ENCODE measurements around the gene CNEP1R1. TPM values are rescaled to one million over a fixed set of nuclear protein-coding genes. Genes with fewer than 3 reads are reported as not detected.

Gene CNEP1R1
- total RNA-seq, 1 experiment from 2014 or later = 22.0 TPM

- Mint-ChIP-seq H3K36me3 (ENCODE audit: insufficient read depth, unreplicated experiment) (no peaks in the 10 kb centered on the region), H3K27ac (ENCODE audit: low read depth, unreplicated experiment) (no peak overlapping the region), H3K27me3 (ENCODE audit: insufficient read depth, unreplicated experiment) (peaks cover 23% of the 10 kb centered on the region), H3K9me3 (ENCODE audit: unreplicated experiment) (no peaks in the 10 kb centered on the region), H3K4me3 (ENCODE audit: unreplicated experiment) (no peak overlapping the region), H3K4me1 (ENCODE audit: insufficient read depth, unreplicated experiment) (no peaks in the 10 kb centered on the region)
- ChIA-PET CTCF (interaction anchor here (1.0 kb wide), 1 partner anchor 17 kb away, joined by 5 read pairs; no protein-coding TSS in a partner anchor), POLR2A (no interaction called here)
- intact Hi-C loops (cut with micrococcal nuclease) = no loop called here
- TF ChIP-seq CTCF (IDR thresholded peaks at IDR 0.05; ENCODE audit: unreplicated experiment) = no peak
- no TSS peak for BruUV-seq (replicated peaks)
- no peak for DNase-seq (ENCODE audit: unreplicated experiment)
These were observed 25.8 kb downstream of the CNEP1R1 start for GRCh38 chr16:50050802-50051201.

GRCh38 chr16:50056226-50056625 is 31.2 kb downstream of the CNEP1R1 start:
- POLR2A ChIA-PET = no interaction called here
- CTCF ChIA-PET = no interaction called here
- H3K9me3 Mint-ChIP-seq (ENCODE audit: unreplicated experiment) = peaks cover 7% of the 10 kb centered on the region

GRCh38 chr16:50058091-50058771 is 33.2 kb downstream of the CNEP1R1 start:
- H3K9me3 Mint-ChIP-seq (ENCODE audit: unreplicated experiment) = peaks cover 7% of the 10 kb centered on the region
- BruUV-seq (replicated peaks) = no TSS peak
- no peak overlapping the region for H3K4me3 Mint-ChIP-seq (ENCODE audit: unreplicated experiment)
- H3K27me3 Mint-ChIP-seq (ENCODE audit: insufficient read depth, unreplicated experiment) = no peaks in the 10 kb centered on the region
- CTCF ChIA-PET = no interaction called here
- TF ChIP-seq CTCF (IDR thresholded peaks at IDR 0.05; ENCODE audit: unreplicated experiment) = no peak
- DNase-seq (ENCODE audit: unreplicated experiment) = no peak
- H3K36me3 Mint-ChIP-seq (ENCODE audit: insufficient read depth, unreplicated experiment) = no peaks in the 10 kb centered on the region
- H3K27ac Mint-ChIP-seq (ENCODE audit: low read depth, unreplicated experiment) = no peak overlapping the region
- POLR2A ChIA-PET = interaction anchor here (1.0 kb wide), 1 partner anchor 30 kb away, joined by 3 read pairs; no protein-coding TSS in a partner anchor
- intact Hi-C loops (cut with micrococcal nuclease) = no loop called here
- no peaks in the 10 kb centered on the region for H3K4me1 Mint-ChIP-seq (ENCODE audit: insufficient read depth, unreplicated experiment)

More at GRCh38 chr16:50056226-50056625, 31.2 kb downstream of the CNEP1R1 start:
- H3K4me3 Mint-ChIP-seq (ENCODE audit: unreplicated experiment) = no peak overlapping the region
- DNase-seq (ENCODE audit: unreplicated experiment) = no peak
- no peak overlapping the region for H3K27ac Mint-ChIP-seq (ENCODE audit: low read depth, unreplicated experiment)
- TF ChIP-seq CTCF (IDR thresholded peaks at IDR 0.05; ENCODE audit: unreplicated experiment) = no peak
- H3K4me1 Mint-ChIP-seq (ENCODE audit: insufficient read depth, unreplicated experiment) = no peaks in the 10 kb centered on the region
- intact Hi-C loops (cut with micrococcal nuclease) = no loop called here
- BruUV-seq (replicated peaks) = no TSS peak
- H3K36me3 Mint-ChIP-seq (ENCODE audit: insufficient read depth, unreplicated experiment) = no peaks in the 10 kb centered on the region
- peaks cover 8% of the 10 kb centered on the region for H3K27me3 Mint-ChIP-seq (ENCODE audit: insufficient read depth, unreplicated experiment)

- H3K36me3 Mint-ChIP-seq (ENCODE audit: insufficient read depth, unreplicated experiment) = no peaks in the 10 kb centered on the region
- H3K27me3 Mint-ChIP-seq (ENCODE audit: insufficient read depth, unreplicated experiment) = no peaks in the 10 kb centered on the region
- ChIA-PET CTCF (no interaction called here), POLR2A (interaction anchor here (0.9 kb wide), 1 partner anchor 97 kb away, joined by 4 read pairs; no protein-coding TSS in a partner anchor)
- no peak overlapping the region for H3K27ac Mint-ChIP-seq (ENCODE audit: low read depth, unreplicated experiment)
- no peak for TF ChIP-seq CTCF (IDR thresholded peaks at IDR 0.05; ENCODE audit: unreplicated experiment)
- H3K9me3 Mint-ChIP-seq (ENCODE audit: unreplicated experiment) = peaks cover 7% of the 10 kb centered on the region
- no peak overlapping the region for H3K4me3 Mint-ChIP-seq (ENCODE audit: unreplicated experiment)
- intact Hi-C loops (cut with micrococcal nuclease) = no loop called here
- BruUV-seq (replicated peaks) = no TSS peak
- DNase-seq (ENCODE audit: unreplicated experiment) = no peak
- H3K4me1 Mint-ChIP-seq (ENCODE audit: insufficient read depth, unreplicated experiment) = no peaks in the 10 kb centered on the region
These were observed 34.1 kb downstream of the CNEP1R1 start for GRCh38 chr16:50059111-50059510.

Data from MCF 10A (cell line).